GM23338 (cell line): ENCODE data around the gene UFSP1. TPM values are rescaled to one million over a fixed set of nuclear protein-coding genes. Genes with fewer than 3 reads are reported as not detected.
"Not testable (repeated sequence)": the region's sequence is repeated elsewhere in the genome, so short reads cannot be mapped to it uniquely, and the experiment has no call there.

Source experiments
- ATAC-seq: fragments of 200-7000 bp; cut with Tn5 transposase; 3 replicates; pipeline ENCODE4 v1.9.1; 2020
- DNase-seq: peaks from one replicate; pipeline ENCODE4 v3.0.0-alpha.2; 2015; ENCODE audit warnings: low spot score
- H2AFZ ChIP-seq: fragments of 200-600 bp; sonication (generic); 2 replicates; pipeline ENCODE4 v1.8.0; 2016; ENCODE audit warnings: antibody characterized with exemption, mild to moderate bottlenecking, moderate library complexity
- H3F3A ChIP-seq: fragments of 200-600 bp; sonication (generic); replicated peaks from 2 replicates; pipeline ENCODE4 v1.8.0; 2017; ENCODE audit warnings: antibody characterized with exemption, mixed run types, low read depth
- H3K27ac ChIP-seq: fragments of 200-600 bp; sonication (generic); 2 replicates; pipeline ENCODE4 v1.6.1; 2016; ENCODE audit warnings: low read depth
- H3K27me3 ChIP-seq: fragments of 200-600 bp; sonication (generic); 2 replicates; pipeline ENCODE4 v1.8.0; 2016; ENCODE audit warnings: mild to moderate bottlenecking, mixed run types, moderate library complexity; ENCODE audit not compliant: insufficient read depth
- H3K36me3 ChIP-seq: fragments of 200-600 bp; sonication (generic); 2 replicates; pipeline ENCODE4 v1.8.0; 2016; ENCODE audit warnings: mild to moderate bottlenecking; ENCODE audit not compliant: insufficient read depth
- H3K4me1 ChIP-seq: fragments of 200-600 bp; sonication (generic); 2 replicates; pipeline ENCODE4 v1.8.0; 2016; ENCODE audit warnings: mild to moderate bottlenecking, moderate library complexity; ENCODE audit not compliant: insufficient read depth
- H3K4me2 ChIP-seq: fragments of 200-600 bp; sonication (generic); 2 replicates; pipeline ENCODE4 v1.7.1; 2017; ENCODE audit warnings: mixed run types
- H3K4me3 ChIP-seq: fragments of 200-600 bp; sonication (generic); 2 replicates; pipeline ENCODE4 v1.6.1; 2016; ENCODE audit warnings: mixed run types
- H3K79me2 ChIP-seq: fragments of 200-600 bp; sonication (generic); replicated peaks from 2 replicates; pipeline ENCODE4 v1.8.0; 2017; ENCODE audit warnings: mild to moderate bottlenecking; ENCODE audit not compliant: insufficient read depth
- H3K9me2 ChIP-seq: fragments of 200-600 bp; sonication (generic); 2 replicates; pipeline ENCODE4 v1.8.0; 2017; ENCODE audit not compliant: insufficient read depth
- H4K20me1 ChIP-seq: fragments of 200-600 bp; sonication (generic); replicated peaks from 2 replicates; pipeline ENCODE4 v1.8.0; 2017; ENCODE audit warnings: mild to moderate bottlenecking; ENCODE audit not compliant: insufficient read depth
- H3K27ac Mint-ChIP-seq: 2 replicates; pipeline ENCODE4 v1.8.0; 2020; ENCODE audit warnings: inconsistent platforms, mild to moderate bottlenecking, moderate library complexity, mixed read lengths
- H3K27me3 Mint-ChIP-seq: 3 replicates; pipeline ENCODE4 v1.8.0; 2022; ENCODE audit warnings: low read depth, mild to moderate bottlenecking, moderate library complexity, mixed read lengths, inconsistent platforms; ENCODE audit not compliant: insufficient read depth, poor library complexity
- H3K36me3 Mint-ChIP-seq: 3 replicates; pipeline ENCODE4 v1.8.0; 2021; ENCODE audit warnings: low read depth, mild to moderate bottlenecking, inconsistent platforms, moderate library complexity, mixed read lengths
- H3K4me1 Mint-ChIP-seq: 3 replicates; pipeline ENCODE4 v1.8.0; 2020; ENCODE audit warnings: mild to moderate bottlenecking, inconsistent platforms, mixed read lengths
- H3K4me3 Mint-ChIP-seq: 3 replicates; pipeline ENCODE4 v1.8.0; 2021; ENCODE audit warnings: moderate library complexity, mild to moderate bottlenecking, inconsistent platforms, mixed read lengths
- H3K9me3 Mint-ChIP-seq: 3 replicates; pipeline ENCODE4 v1.8.0; 2020; ENCODE audit warnings: moderate library complexity, mild to moderate bottlenecking, inconsistent platforms, mixed read lengths
- CREB1 ChIP-seq: fragments of 250-450 bp; sonication (Bioruptor Pico); IDR thresholded peaks from 2 replicates; pipeline ENCODE4 v1.5.0; 2020; ENCODE audit warnings: low read depth, mild to moderate bottlenecking, moderate library complexity
- CTCF ChIP-seq, 2 experiments: fragments of 200-600 bp in 1 of 2; sonication (generic) in 1 of 2; conservative IDR thresholded peaks; 2 replicates each; pipeline versions ENCODE4 v1.5.1 to v1.6.1; 2016 to 2017; ENCODE audit warnings: antibody characterized with exemption in 2 of 2, low read depth in 2 of 2, mild to moderate bottlenecking in 2 of 2, moderate library complexity in 1 of 2
- EZH2 ChIP-seq: fragments of 200-600 bp; sonication (generic); IDR thresholded peaks from one replicate; pipeline ENCODE4 v1.8.0; 2017; ENCODE audit warnings: antibody characterized with exemption, mild to moderate bottlenecking, low read depth; ENCODE audit not compliant: unreplicated experiment
- EZH2phosphoT487 ChIP-seq: fragments of 200-600 bp; sonication (generic); IDR thresholded peaks from one replicate; pipeline ENCODE4 v1.8.1; 2018; ENCODE audit warnings: antibody characterized with exemption; ENCODE audit not compliant: unreplicated experiment
- JUNB ChIP-seq: IDR thresholded peaks from one replicate; pipeline ENCODE4 v1.6.1; 2016; ENCODE audit warnings: antibody characterized with exemption; ENCODE audit not compliant: unreplicated experiment
- NANOG ChIP-seq: IDR thresholded peaks from 2 replicates; pipeline ENCODE4 v1.6.1; 2016; ENCODE audit warnings: antibody characterized with exemption, borderline replicate concordance
- STAT1 ChIP-seq: IDR thresholded peaks from one replicate; pipeline ENCODE4 v1.6.1; 2016; ENCODE audit warnings: antibody characterized with exemption; ENCODE audit not compliant: unreplicated experiment
- ZNF114 ChIP-seq: fragments of 250-450 bp; sonication (Bioruptor Pico); IDR thresholded peaks from 2 replicates; pipeline ENCODE4 v1.5.0; 2020; ENCODE audit warnings: mild to moderate bottlenecking, moderate library complexity
- ZNF331 ChIP-seq: fragments of 250-450 bp; sonication (Bioruptor Pico); IDR thresholded peaks from 2 replicates; pipeline ENCODE4 v1.5.0; 2020; ENCODE audit warnings: low read depth, mild to moderate bottlenecking, moderate library complexity
- ZNF462 ChIP-seq: fragments of 250-450 bp; sonication (Bioruptor Pico); IDR thresholded peaks from 2 replicates; pipeline ENCODE4 v1.5.0; 2020; ENCODE audit warnings: mild to moderate bottlenecking, moderate library complexity
- polyA plus RNA-seq: library from polyadenylated mRNA; unstranded; fragments of >200 nt; fragmentation: Nextera tagmentation; extraction: Ambion mirVana; gene quantifications from 2 replicates; pipeline ENCODE4 v1.2.1, GENCODE V29; 2016
- total RNA-seq: library from RNA; depleted of rRNA; stranded (reverse); fragments of >200 nt; shearing (Covaris generic); gene quantifications from 2 replicates; pipeline ENCODE4 v1.2.3, GENCODE V29; 2014

Gene UFSP1
- total and polyA plus RNA-seq, 2 experiments from 2014 or later = 2.0 to 11.8 TPM

- Mint-ChIP-seq H3K9me3 (peaks cover 33% of the 10 kb centered on the region), H3K27ac (peak overlapping the region; percentile 85), H3K27me3 (peaks cover 11% of the 10 kb centered on the region), H3K36me3 (peaks cover 27% of the 10 kb centered on the region), H3K4me1 (peaks cover 15% of the 10 kb centered on the region), H3K4me3 (peak overlapping the region; percentile 23; the same call in 1 of the 3 replicates)
- Histone ChIP-seq H2AFZ (no peak overlapping the region), H3K27me3 (no peaks in the 10 kb centered on the region), H3K9me2 (no peaks in the 10 kb centered on the region), H4K20me1 (no peaks in the 10 kb centered on the region), H3K4me2 (peak overlapping the region; percentile 13; the same call in 1 of the 2 replicates), H3K4me1 (peaks cover 30% of the 10 kb centered on the region), H3K27ac (peak overlapping the region; percentile 52), H3F3A (peaks cover 3% of the 10 kb centered on the region; the same call in 1 of the 2 replicates), H3K36me3 (no peaks in the 10 kb centered on the region; the same call in 1 of the 2 replicates), H3K4me3 (no peak overlapping the region; the same call in 1 of the 2 replicates), H3K79me2 (no peaks in the 10 kb centered on the region)
- ATAC-seq = peak; percentile 22
- DNase-seq = no peak
- no peak for TF ChIP-seq EZH2
- TF ChIP-seq NANOG = no peak
- no peak for TF ChIP-seq EZH2phosphoT487
- no peak for TF ChIP-seq ZNF331 (CRISPR knock-in tag)
- no peak for TF ChIP-seq ZNF462 (CRISPR knock-in tag)
- TF ChIP-seq ZNF114 (CRISPR knock-in tag) = no peak
- TF ChIP-seq JUNB = no peak
- no peak for TF ChIP-seq CREB1 (CRISPR knock-in tag)
- TF ChIP-seq STAT1 = no peak
- TF ChIP-seq CTCF (conservative IDR thresholded peaks at IDR 0.05; ENCODE audit: low read depth in 2 of 2) = no peak
Measured at GRCh38 chr7:100929808-100930174, 40.3 kb upstream of the UFSP1 start.

- H3K27me3 ChIP-seq, H3K79me2 ChIP-seq, H3K27ac Mint-ChIP-seq, H3F3A ChIP-seq, H3K9me2 ChIP-seq, H3K27me3 Mint-ChIP-seq, H3K4me3 Mint-ChIP-seq, H3K27ac ChIP-seq, H2AFZ ChIP-seq, H3K36me3 ChIP-seq, DNase-seq, H3K36me3 Mint-ChIP-seq, H3K4me3 ChIP-seq, H4K20me1 ChIP-seq, ATAC-seq, H3K9me3 Mint-ChIP-seq, H3K4me2 ChIP-seq: not testable (repeated sequence)
- H3K4me1 ChIP-seq = peaks cover 31% of the 10 kb centered on the region
- peaks cover 35% of the 10 kb centered on the region for H3K4me1 Mint-ChIP-seq
Measured at GRCh38 chr7:100923616-100924015, 34.1 kb upstream of the UFSP1 start.
